Neural cell (in vitro differentiated cells): Measurements from ENCODE around the gene ARHGAP9. TPM values are rescaled to one million over a fixed set of nuclear protein-coding genes. Genes with fewer than 3 reads are reported as not detected.
A peak's percentile ranks its signal among the peaks of the same experiment; 100 is the strongest.

ENCODE experiments used
- H2AFZ ChIP-seq: fragments of 200-600, 300-800 bp; sonication (generic), shearing (Covaris generic); 2 replicates; pipeline ENCODE4 v1.6.0; 2014; ENCODE audit warnings: low read depth, mild to moderate bottlenecking, antibody characterized with exemption, low read length, moderate library complexity
- H3F3A ChIP-seq: fragments of 200-600 bp; shearing (Covaris generic); 2 replicates; pipeline ENCODE4 v1.6.1; 2016; ENCODE audit warnings: mild to moderate bottlenecking, moderate library complexity, mixed read lengths, antibody characterized with exemption, low read length; ENCODE audit not compliant: insufficient read depth, poor library complexity, severe bottlenecking
- H3K27ac ChIP-seq: fragments of 200-600, 300-800 bp; sonication (generic), shearing (Covaris generic); 2 replicates; pipeline ENCODE4 v1.5.1; 2014; ENCODE audit warnings: mild to moderate bottlenecking, low read length, moderate library complexity
- H3K27me3 ChIP-seq: fragments of 300-800, 200-600 bp; sonication (generic), shearing (Covaris generic); 2 replicates; pipeline ENCODE4 v1.6.0; 2014; ENCODE audit warnings: mild to moderate bottlenecking, low read depth, low read length, moderate library complexity; ENCODE audit not compliant: insufficient read depth
- H3K36me3 ChIP-seq: fragments of 300-800, 200-600 bp; sonication (generic), shearing (Covaris generic); 2 replicates; pipeline ENCODE4 v1.5.1; 2014; ENCODE audit warnings: mild to moderate bottlenecking, antibody characterized with exemption, low read length, moderate library complexity; ENCODE audit not compliant: insufficient read depth
- H3K4me2 ChIP-seq: fragments of 300-800, 200-600 bp; sonication (generic), shearing (Covaris generic); 2 replicates; pipeline ENCODE4 v1.6.0; 2014; ENCODE audit warnings: mild to moderate bottlenecking, low read length
- H3K4me3 ChIP-seq: fragments of 300-800, 200-600 bp; sonication (generic), shearing (Covaris generic); 2 replicates; pipeline ENCODE4 v1.5.1; 2014; ENCODE audit warnings: mild to moderate bottlenecking, low read length, moderate library complexity
- H3K79me2 ChIP-seq: fragments of 200-600 bp; shearing (Covaris generic); replicated peaks from 2 replicates; pipeline ENCODE4 v1.6.0; 2014; ENCODE audit warnings: mild to moderate bottlenecking, low read length, moderate library complexity; ENCODE audit not compliant: insufficient read depth
- H3K9ac ChIP-seq: fragments of 300-800, 200-600 bp; sonication (generic), shearing (Covaris generic); 2 replicates; pipeline ENCODE4 v1.6.1; 2016; ENCODE audit warnings: mild to moderate bottlenecking, low read length, mixed read lengths
- H3K9me2 ChIP-seq: fragments of 200-600 bp; shearing (Covaris generic); 2 replicates; pipeline ENCODE4 v1.6.1; 2016; ENCODE audit warnings: mild to moderate bottlenecking, low read length, mixed read lengths; ENCODE audit not compliant: insufficient read depth
- H3K9me3 ChIP-seq: fragments of 200-600, 300-800 bp; sonication (generic), shearing (Covaris generic); 2 replicates; pipeline ENCODE4 v1.6.1; 2016; ENCODE audit warnings: mild to moderate bottlenecking, mixed run types, low read length, moderate library complexity, mixed read lengths
- H4K20me1 ChIP-seq: fragments of 200-600 bp; shearing (Covaris generic); 2 replicates; pipeline ENCODE4 v1.6.1; 2016; ENCODE audit warnings: mild to moderate bottlenecking, mixed run types; ENCODE audit not compliant: insufficient read depth
- EP300 ChIP-seq: fragments of 450-650 bp; conservative IDR thresholded peaks from 2 replicates; pipeline ENCODE4 v1.6.1; 2014; ENCODE audit warnings: antibody characterized with exemption, mild to moderate bottlenecking, moderate library complexity; ENCODE audit not compliant: poor library complexity, severe bottlenecking
- EZH2 ChIP-seq: fragments of 200-600, 300-800 bp; shearing (Covaris generic), sonication (generic); IDR thresholded peaks from 2 replicates; pipeline ENCODE4 v1.6.1; 2014; ENCODE audit warnings: antibody characterized with exemption, low read length, borderline replicate concordance, mild to moderate bottlenecking; ENCODE audit not compliant: insufficient read depth, poor library complexity, severe bottlenecking
- MXI1 ChIP-seq: fragments of 450-650 bp; conservative IDR thresholded peaks from 2 replicates; pipeline ENCODE4 v1.6.1; 2014; ENCODE audit warnings: antibody characterized with exemption, mild to moderate bottlenecking; ENCODE audit not compliant: poor library complexity, severe bottlenecking
- POLR2AphosphoS5 ChIP-seq: IDR thresholded peaks from 2 replicates; pipeline ENCODE4 v1.6.1; 2012
- RAD21 ChIP-seq: fragments of 450-650 bp; conservative IDR thresholded peaks from 2 replicates; pipeline ENCODE4 v1.6.1; 2014; ENCODE audit warnings: antibody characterized with exemption, mild to moderate bottlenecking, moderate library complexity
- REST ChIP-seq: IDR thresholded peaks from 2 replicates; pipeline ENCODE4 v1.6.1; 2012; ENCODE audit warnings: borderline replicate concordance
- SMC3 ChIP-seq: fragments of 450-650 bp; conservative IDR thresholded peaks from 2 replicates; pipeline ENCODE4 v1.6.1; 2014; ENCODE audit warnings: antibody characterized with exemption, mild to moderate bottlenecking, moderate library complexity; ENCODE audit not compliant: poor library complexity
- TAF1 ChIP-seq: IDR thresholded peaks from 2 replicates; pipeline ENCODE4 v1.6.1; 2012; ENCODE audit warnings: low read depth
- polyA plus RNA-seq: library from polyadenylated mRNA; depleted of rRNA; stranded (reverse); fragments of >200 nt; gene quantifications from 2 replicates; pipeline ENCODE4 v1.2.3, GENCODE V29; 2014
- TF ChIP-seq, protein P1 (sequence below): fragments of 450-650 bp; IDR thresholded peaks from 2 replicates; pipeline ENCODE4 v1.5.1; 2014; ENCODE audit warnings: antibody characterized with exemption, mild to moderate bottlenecking, moderate library complexity; ENCODE audit not compliant: poor library complexity, severe bottlenecking

The ARHGAP9 gene
- polyA plus RNA-seq, 1 donor from 2014 or later, result not detected

GRCh38 chr12:57526477-57527126, 46.9 kb upstream of the ARHGAP9 start:
- Histone ChIP-seq H3K36me3 (no peaks in the 10 kb centered on the region), H2AFZ (no peak overlapping the region), H3K9me3 (no peaks in the 10 kb centered on the region), H3K9me2 (no peaks in the 10 kb centered on the region), H3K4me3 (no peak overlapping the region), H3K27ac (no peak overlapping the region), H3F3A (peaks cover 4% of the 10 kb centered on the region), H3K9ac (no peak overlapping the region), H3K79me2 (peaks cover 18% of the 10 kb centered on the region), H4K20me1 (no peaks in the 10 kb centered on the region), H3K4me2 (no peak overlapping the region), H3K27me3 (no peaks in the 10 kb centered on the region)
- TF ChIP-seq POLR2AphosphoS5 (no peak), TAF1 (no peak), REST (no peak), SMC3 (no peak), MXI1 (no peak), EZH2 (no peak), EP300 (no peak), RAD21 (no peak)
- TF ChIP-seq, protein P1, sequence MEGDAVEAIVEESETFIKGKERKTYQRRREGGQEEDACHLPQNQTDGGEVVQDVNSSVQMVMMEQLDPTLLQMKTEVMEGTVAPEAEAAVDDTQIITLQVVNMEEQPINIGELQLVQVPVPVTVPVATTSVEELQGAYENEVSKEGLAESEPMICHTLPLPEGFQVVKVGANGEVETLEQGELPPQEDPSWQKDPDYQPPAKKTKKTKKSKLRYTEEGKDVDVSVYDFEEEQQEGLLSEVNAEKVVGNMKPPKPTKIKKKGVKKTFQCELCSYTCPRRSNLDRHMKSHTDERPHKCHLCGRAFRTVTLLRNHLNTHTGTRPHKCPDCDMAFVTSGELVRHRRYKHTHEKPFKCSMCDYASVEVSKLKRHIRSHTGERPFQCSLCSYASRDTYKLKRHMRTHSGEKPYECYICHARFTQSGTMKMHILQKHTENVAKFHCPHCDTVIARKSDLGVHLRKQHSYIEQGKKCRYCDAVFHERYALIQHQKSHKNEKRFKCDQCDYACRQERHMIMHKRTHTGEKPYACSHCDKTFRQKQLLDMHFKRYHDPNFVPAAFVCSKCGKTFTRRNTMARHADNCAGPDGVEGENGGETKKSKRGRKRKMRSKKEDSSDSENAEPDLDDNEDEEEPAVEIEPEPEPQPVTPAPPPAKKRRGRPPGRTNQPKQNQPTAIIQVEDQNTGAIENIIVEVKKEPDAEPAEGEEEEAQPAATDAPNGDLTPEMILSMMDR, result no peak

GRCh38 chr12:57525615-57526383, 46.1 kb upstream of the ARHGAP9 start:
- TF ChIP-seq TAF1 (no peak), MXI1 (no peak), REST (no peak), POLR2AphosphoS5 (no peak), SMC3 (no peak), EZH2 (no peak), RAD21 (no peak), EP300 (no peak)
- TF ChIP-seq, protein P1, result no peak
- Histone ChIP-seq H3K9me2 (no peaks in the 10 kb centered on the region), H3K36me3 (no peaks in the 10 kb centered on the region), H3K4me3 (peak overlapping the region; percentile 86), H3K4me2 (no peak overlapping the region), H3K27me3 (no peaks in the 10 kb centered on the region), H3K79me2 (peaks cover 18% of the 10 kb centered on the region), H2AFZ (no peak overlapping the region), H3K9me3 (no peaks in the 10 kb centered on the region), H3K27ac (no peak overlapping the region), H3K9ac (no peak overlapping the region), H3F3A (peaks cover 4% of the 10 kb centered on the region), H4K20me1 (no peaks in the 10 kb centered on the region)
